Panc1 (cell line): ENCODE measurements around the gene ERBB2.

Experiments used
- CTCF ChIP-seq: fragments of 450-650 bp; IDR thresholded peaks from 2 replicates; pipeline ENCODE4 v1.5.1; 2017; ENCODE audit warnings: mild to moderate bottlenecking
- POLR2AphosphoS5 ChIP-seq: IDR thresholded peaks from 2 replicates; pipeline ENCODE4 v1.6.1; 2012; ENCODE audit warnings: mild to moderate bottlenecking, low read depth, low read length, moderate library complexity
- REST ChIP-seq, 2 experiments: IDR thresholded peaks; 2 replicates each; pipeline ENCODE4 v1.6.1; 2011 to 2012; ENCODE audit warnings: low read depth in 2 of 2, control low read depth in 1 of 2, low read length in 1 of 2, mild to moderate bottlenecking in 1 of 2, moderate library complexity in 1 of 2; ENCODE audit not compliant: insufficient read depth in 1 of 2
- SIN3A ChIP-seq: IDR thresholded peaks from 2 replicates; pipeline ENCODE4 v1.6.1; 2012; ENCODE audit warnings: low read depth, mild to moderate bottlenecking, low read length, moderate library complexity, borderline replicate concordance; ENCODE audit not compliant: insufficient read depth
- TCF7L2 ChIP-seq: IDR thresholded peaks from 2 replicates; pipeline ENCODE4 v1.6.1; 2011; ENCODE audit warnings: mild to moderate bottlenecking, low read depth, low read length, inconsistent platforms

- TF ChIP-seq POLR2AphosphoS5 (no peak), CTCF (no peak), REST (IDR thresholded peaks at IDR 0.05; ENCODE audit: insufficient read depth in 1 of 2, low read depth in 2 of 2, low read length in 1 of 2) (no peak), SIN3A (no peak), TCF7L2 (no peak)
These were observed 12.0 kb downstream of the ERBB2 start for GRCh38 chr17:39711851-39712250.
